Measurements from ENCODE around the gene SF3B2.
"Not testable (repeated sequence)": the region's sequence is repeated elsewhere in the genome, so short reads cannot be mapped to it uniquely, and the experiment has no call there.

Gene SF3B2

DNA sequence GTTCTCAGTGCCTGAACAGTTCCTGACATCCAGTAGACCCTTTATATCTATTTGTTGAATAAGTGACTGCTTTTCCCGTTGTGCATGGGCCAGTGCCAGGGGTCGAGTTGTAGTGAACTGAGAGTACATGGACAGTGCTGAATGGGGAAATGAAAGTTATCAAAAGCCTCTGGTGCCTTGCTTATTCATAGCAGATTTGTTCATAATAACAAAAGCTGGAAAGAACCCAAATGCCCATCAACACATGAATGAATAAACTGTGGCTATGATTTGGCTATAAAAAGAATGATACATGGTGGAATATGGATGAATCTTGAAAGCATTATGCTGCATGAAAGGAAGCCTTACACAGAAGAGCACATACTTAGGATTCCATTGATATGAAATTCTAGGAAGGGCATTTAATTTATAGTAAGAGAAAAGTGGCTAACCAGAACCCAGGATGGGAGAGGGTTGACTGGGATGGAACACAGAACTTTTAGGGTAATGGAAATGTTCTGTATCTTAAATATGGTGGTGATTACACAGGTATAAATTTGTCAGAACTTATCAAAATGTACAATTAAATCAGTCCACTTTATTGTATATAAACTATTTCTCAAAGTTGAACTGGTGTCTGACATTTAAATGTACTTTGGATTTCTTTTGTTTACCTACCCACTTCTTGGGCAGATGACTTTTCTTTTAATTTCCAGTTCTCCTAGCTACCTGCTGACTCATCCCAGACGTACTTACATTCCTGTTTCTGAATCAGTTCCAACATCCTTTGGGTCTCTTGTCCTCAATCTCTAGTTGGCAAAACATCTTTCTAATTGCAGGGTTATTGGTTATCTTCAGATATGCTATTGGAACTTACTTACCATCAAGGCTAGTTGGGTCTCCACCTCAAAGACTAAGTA, 60.7 kb downstream of the SF3B2 start:
- DNase-seq = no peak

DNA sequence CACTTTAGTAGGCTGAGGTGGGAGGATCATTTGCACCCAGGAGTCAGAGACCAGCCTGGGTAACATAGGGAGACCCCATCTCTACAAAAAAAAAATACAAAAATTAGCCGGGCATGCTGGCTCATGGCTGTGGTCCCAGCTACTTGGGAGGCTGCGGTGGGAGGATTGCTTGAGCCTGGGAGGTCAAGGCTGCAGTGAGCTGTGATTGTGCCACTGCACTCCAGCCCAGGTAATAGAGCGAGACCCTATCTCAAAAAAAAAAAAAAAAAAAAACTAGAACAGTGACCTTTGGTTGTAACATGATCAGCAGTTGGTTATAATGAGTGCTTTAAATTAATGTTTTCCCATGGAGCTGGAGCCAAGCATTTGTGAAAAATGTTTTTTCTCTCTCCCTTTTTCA, 62.8 kb downstream of the SF3B2 start:
- not testable (repeated sequence) for DNase-seq

DNA sequence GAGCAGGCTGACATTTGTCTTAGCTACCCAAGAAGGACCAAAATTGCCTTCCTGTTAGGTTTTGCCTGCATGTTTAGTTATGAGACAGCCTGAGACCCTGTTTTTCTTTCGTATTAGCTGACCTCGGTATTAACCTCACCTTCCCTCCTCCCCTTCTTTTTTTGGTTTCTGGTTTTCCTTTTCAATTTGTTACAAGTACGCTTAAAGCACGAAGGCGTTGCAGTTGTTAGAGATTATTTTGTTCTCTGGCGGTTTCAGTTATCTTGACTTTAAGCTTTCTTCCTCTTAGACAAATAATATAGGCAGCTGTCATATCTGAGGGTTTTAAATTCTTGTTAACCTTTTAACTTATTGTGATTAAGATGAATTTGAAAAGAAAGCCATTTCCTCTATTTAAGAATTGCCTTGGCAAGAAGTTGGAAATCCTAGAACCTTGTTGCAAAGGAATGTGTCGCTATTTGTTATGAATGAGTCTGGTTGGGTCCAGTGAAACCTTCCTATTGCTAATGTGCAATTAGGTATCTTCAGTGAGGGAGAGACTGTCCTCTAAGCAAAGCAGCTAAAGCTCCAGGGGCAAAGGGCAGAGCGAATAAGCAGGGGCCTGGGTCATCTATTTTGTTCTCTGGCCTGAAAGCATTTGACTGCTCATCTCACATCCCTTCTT, 63.6 kb downstream of the SF3B2 start:
- DNase-seq = no peak

DNA sequence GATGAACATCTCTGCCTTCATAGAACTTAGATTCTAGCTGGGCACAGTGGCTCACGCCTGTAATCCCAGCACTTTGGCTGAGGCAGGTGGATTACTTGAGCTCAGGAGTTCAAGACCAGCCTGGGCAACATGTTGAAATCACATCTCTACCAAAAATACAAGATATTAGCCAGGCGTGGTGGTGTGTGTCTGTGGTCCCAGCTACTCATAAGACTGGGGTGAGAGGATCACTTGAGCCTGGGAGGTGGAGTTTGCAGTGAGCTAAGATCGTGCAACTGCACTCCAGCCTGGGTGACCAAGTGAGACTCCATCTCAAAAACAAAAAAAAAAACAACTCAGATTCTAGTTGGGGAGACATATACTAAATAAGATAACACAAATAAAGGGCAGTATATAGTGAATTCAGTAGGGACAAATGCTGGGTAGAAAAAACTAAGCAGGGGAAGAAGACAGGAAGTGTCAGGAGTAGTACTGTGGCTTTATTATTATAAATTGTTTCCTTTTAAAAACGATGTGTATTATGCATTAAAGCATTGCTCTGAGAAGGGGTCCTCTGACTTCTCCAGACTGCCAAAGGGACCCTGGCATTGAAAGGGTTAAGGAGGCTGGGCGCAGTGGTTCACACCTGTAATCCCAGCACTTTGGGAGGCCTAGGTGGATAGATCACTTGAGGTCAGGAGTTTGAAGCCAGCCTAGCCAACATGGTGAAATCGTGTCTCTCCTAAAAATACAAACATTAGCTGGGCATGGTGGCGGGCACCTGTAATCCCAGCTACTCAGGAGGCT, 64.6 kb downstream of the SF3B2 start:
- DNase-seq = no peak

DNA sequence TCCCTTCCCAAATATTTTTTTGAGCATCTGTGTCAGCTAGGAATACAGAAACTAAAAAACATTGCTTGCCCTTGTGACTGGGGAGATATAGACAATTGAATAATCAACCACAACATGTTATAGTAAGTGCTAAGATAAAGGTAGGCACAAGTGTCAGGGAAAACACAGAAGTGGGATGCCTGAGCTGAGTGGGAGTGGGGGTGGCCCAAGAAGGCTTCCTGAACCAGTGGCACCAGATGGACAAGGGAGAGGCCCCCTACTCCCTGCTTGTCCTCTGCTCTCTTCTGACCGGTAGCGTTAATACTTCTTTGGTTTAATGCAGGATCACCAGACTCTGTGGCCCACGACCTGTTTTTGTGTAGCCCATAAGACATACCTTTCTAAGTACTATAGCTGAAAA, 66.7 kb downstream of the SF3B2 start:
- DNase-seq = no peak

Data from activated CD4-positive, alpha-beta T cell treated with anti-CD3 and anti-CD28 coated beads, Interleukin-2, amount 50 U/mL, for 1 hour (primary cell).